Spinal cord (tissue), 10 donors: ENCODE measurements around the gene USF1. TPM values are rescaled to one million over a fixed set of nuclear protein-coding genes. Genes with fewer than 3 reads are reported as not detected.
"Not testable (repeated sequence)": the region's sequence is repeated elsewhere in the genome, so short reads cannot be mapped to it uniquely, and the experiment has no call there.

Experiments used
- DNase-seq, 6 donors: peaks; one replicate each; pipeline versions ENCODE4 v3.0.0 to v3.0.0-alpha.2; 2013 to 2015; ENCODE audit warnings: low spot score in 6 of 6, low read depth in 4 of 6
- H3K27ac ChIP-seq: one replicate; pipeline ENCODE4 v1.5.1; 2013; ENCODE audit warnings: low read depth, low read length, control low read depth
- H3K27me3 ChIP-seq: one replicate; pipeline ENCODE4 v1.6.1; 2013; ENCODE audit warnings: low read length; ENCODE audit not compliant: control insufficient read depth, insufficient read depth
- H3K36me3 ChIP-seq: one replicate; pipeline ENCODE4 v1.6.1; 2013; ENCODE audit warnings: low read length; ENCODE audit not compliant: control insufficient read depth, insufficient read depth
- H3K4me1 ChIP-seq: one replicate; pipeline ENCODE4 v1.6.1; 2013; ENCODE audit warnings: low read length; ENCODE audit not compliant: control insufficient read depth, insufficient read depth
- H3K4me3 ChIP-seq: one replicate; pipeline ENCODE4 v1.5.1; 2013; ENCODE audit warnings: low read depth, low read length, control low read depth
- H3K9me3 ChIP-seq: one replicate; pipeline ENCODE4 v1.6.1; 2013; ENCODE audit warnings: low read length; ENCODE audit not compliant: control insufficient read depth, insufficient read depth
- WGBS: methylation state at CpG from one replicate; pipeline ENCODE4 v1.1.5; 2013; ENCODE audit warnings: missing lambda C conversion rate; ENCODE audit not compliant: insufficient coverage; 5-methylcytosine and 5-hydroxymethylcytosine counted together
- polyA plus RNA-seq, 2 donors: library from polyadenylated mRNA; unstranded; fragments of 120-200 nt; gene quantifications; one replicate each; pipeline ENCODE4 v1.2.1, GENCODE V29; 2013; ENCODE audit not compliant: insufficient read length in 2 of 2
- total RNA-seq, 2 donors: library from RNA; depleted of rRNA in 1 of 2; stranded (reverse); fragments of 120-200 nt in 1 of 2; fragments of >200 nt in 1 of 2; gene quantifications; one replicate each; pipeline versions ENCODE4 v1.2.3 to v1.2.4, GENCODE V29; 2013 to 2014
- donor health status: healthy.

The USF1 gene
- total and polyA plus RNA-seq, 4 donors: 67.1 to 93.7 (median 83.2) TPM

DNA sequence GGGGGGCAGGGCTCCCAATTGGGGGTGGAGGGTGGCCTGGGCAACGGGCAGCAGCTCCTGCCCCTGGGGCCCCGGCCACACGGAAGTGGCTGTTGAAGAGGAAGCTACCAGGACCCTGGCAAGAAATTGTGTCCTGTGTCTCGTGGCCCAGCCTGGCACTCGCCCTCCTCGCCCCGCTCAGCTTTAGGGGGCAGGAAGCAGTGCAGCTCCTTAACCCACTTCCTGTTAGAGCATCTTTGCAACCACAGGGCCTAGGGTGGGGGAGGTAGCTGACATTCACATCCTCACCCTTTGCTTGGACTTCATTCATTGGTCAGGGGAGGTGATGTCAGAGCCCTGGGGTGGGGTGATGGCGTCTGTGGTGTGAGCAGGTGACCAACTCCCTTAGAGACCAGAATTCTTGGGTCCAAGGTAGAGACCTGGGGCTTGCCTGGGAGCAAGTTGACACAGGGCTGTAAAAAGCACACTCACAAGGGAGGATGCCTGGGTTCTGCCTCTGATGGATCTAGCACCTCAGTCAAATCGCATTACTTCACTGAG is 24.0 kb upstream of the USF1 start, which contains the start of gene ARHGAP30:
ARHGAP30 (minus strand) TSS at position 161 of the 540 bp plus-strand sequence. CDS start 267 bp downstream, outside the sequence.
- H3K36me3 ChIP-seq: no peaks in the 10 kb centered on the region
- no peaks in the 10 kb centered on the region for H3K9me3 ChIP-seq
- no peaks in the 10 kb centered on the region for H3K27me3 ChIP-seq
- peak within 1 kb of the TSS; percentile 0 for H3K4me3 ChIP-seq
- H3K4me1 ChIP-seq: no peaks in the 10 kb centered on the region
- peak in 1 of 6 donors; percentile 12 for DNase-seq
- 64% methylated on average over 5 of the region's 9 CpGs for WGBS
- no peak within 1 kb of the TSS for H3K27ac ChIP-seq

DNA sequence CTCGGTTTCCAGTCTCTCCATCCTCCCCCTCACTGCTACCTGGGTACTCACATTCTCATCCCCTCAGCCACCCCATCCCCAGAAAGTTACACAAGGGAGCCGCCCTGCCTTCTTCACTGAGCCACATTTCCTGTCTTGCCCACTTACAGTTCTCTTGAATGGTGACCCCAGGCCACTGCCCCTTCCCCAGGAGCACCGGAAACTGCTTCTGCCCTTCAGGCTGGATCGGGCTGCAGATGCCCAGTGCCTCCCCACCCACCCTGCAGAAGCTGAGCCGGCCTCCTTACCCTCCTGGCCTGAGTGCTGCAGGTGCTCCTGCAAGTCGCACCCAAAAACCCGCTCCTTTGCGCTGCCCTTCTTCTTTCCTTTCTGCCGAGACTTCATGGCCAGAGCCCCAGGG is 23.5 kb upstream of the USF1 start:
- WGBS: 76% methylated on average over 8 of the region's 9 CpGs
- no peaks in the 10 kb centered on the region for H3K4me1 ChIP-seq
- no peaks in the 10 kb centered on the region for H3K27me3 ChIP-seq
- peak overlapping the region; percentile 0 for H3K4me3 ChIP-seq
- no peak overlapping the region for H3K27ac ChIP-seq
- no peaks in the 10 kb centered on the region for H3K9me3 ChIP-seq
- DNase-seq: no peak
- no peaks in the 10 kb centered on the region for H3K36me3 ChIP-seq

DNA sequence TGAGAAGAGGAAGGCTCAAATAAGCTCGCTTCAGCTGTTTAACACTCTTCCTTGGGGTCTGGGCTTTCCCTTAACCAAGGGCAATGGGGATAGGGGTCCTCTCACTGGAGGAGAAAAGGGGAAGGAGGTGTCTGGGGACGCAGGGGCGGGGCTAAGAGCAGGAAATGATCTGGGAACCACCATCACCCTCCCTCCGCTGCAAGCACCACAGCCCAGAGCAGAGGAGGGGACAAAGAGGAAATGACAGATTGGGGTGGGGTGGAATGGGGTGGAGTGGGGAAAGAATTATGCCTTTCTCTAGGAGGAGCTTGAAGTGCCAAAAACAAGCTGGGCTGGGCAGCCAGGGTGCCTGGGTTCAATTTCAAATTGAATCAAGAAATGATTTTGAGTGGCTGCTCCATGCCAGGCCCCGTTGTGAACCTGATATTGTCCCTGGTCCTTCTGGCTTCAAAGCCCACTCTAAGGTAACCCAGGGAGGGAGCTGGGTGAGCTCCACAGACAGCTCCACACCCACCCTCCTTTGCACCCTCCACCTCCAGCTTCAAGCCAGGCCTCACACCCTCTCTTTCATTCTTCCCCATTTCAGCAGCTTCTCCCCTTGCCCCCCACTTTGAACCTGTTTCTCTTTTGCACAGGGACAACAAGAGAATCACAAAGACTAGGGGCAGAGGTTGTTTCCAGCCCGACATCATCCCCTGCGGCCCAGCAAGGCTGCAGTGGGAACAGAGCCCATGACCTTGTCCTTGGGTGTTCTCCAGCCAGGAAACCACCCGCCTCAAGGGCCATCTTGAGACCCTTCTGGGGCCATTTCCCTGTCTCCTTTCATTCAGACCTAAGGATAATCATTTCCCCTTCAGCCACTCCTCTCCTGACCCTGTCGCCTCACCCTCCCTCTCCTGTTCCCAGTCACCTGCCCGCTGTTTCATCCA is 22.8 kb upstream of the USF1 start:
- Histone ChIP-seq H3K36me3 (no peaks in the 10 kb centered on the region), H3K9me3 (no peaks in the 10 kb centered on the region), H3K27me3 (no peaks in the 10 kb centered on the region), H3K4me1 (no peaks in the 10 kb centered on the region), H3K27ac (no peak overlapping the region), H3K4me3 (peak overlapping the region; percentile 0)
- DNase-seq: no peak
- 86% methylated on average over 6 of the region's 10 CpGs for WGBS

DNA sequence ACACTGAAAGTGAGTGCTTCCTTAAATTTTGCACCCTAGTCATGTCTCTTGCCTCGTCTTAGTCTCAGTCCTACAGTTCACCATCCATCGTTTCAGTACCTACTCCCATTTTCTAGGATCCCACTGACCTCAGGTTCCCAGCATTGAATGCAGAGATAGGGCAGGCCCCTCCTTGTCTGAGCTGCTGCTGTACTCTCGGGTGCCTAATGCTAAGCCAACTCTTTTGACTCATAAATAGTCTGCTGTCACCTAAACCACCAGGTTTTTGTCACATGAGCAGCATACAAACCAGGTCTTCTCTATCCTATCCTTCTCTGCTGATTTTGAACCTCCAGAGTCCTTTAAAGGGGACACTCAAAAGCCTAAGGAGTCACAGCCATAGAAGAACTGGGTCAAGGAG is 20.9 kb upstream of the USF1 start:
- Histone ChIP-seq H3K9me3 (no peaks in the 10 kb centered on the region), H3K27me3 (no peaks in the 10 kb centered on the region), H3K4me1 (no peaks in the 10 kb centered on the region), H3K4me3 (no peak overlapping the region), H3K27ac (no peak overlapping the region), H3K36me3 (no peaks in the 10 kb centered on the region)
- WGBS: 78% methylated on average over 3 of the region's 3 CpGs
- DNase-seq: no peak

DNA sequence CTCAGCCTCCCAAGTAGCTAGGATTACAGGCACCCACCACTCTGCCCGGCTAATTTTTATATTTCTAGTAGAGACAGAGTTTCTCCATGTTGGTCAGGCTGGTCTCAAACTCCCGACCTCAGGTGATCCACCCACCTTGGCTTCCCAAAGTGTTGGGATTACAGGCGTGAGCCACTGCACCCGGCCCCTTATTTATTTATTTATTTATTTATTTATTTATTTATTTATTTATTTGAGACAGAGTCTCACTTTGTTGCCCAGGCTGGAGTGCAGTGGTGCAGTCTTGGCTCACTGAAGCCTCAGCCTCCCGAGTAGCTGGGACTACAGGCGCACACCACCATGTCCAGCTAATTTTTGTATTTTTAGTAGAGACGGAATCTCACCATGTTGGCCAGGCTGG is 19.9 kb upstream of the USF1 start:
- not testable (repeated sequence) for H3K4me1 ChIP-seq, H3K27ac ChIP-seq, H3K9me3 ChIP-seq, DNase-seq, H3K36me3 ChIP-seq, H3K27me3 ChIP-seq, H3K4me3 ChIP-seq
- WGBS: 92% methylated on average over 3 of the region's 7 CpGs

DNA sequence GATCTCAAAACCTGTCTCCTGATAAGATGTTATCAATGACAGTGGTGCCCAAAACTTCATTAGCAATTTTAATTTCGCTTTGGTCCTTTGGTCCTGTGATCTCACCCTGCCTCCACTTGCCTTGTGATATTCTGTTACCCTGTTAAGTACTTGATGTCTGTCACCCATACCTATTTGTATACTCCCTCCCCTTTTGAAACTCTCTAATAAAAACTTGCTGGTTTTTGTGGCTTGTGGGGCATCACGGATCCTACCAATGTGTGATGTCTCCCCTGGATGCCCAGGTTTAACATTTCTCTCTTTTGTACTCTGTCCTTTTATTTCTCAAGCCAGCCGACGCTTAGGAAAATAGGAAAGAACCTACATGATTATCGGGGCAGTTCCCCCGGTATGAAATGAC is 18.2 kb upstream of the USF1 start:
- DNase-seq, H3K36me3 ChIP-seq, H3K27ac ChIP-seq, H3K27me3 ChIP-seq, H3K4me3 ChIP-seq, H3K9me3 ChIP-seq, H3K4me1 ChIP-seq: not testable (repeated sequence)
- 36% methylated on average over 1 of the region's 6 CpGs for WGBS

DNA sequence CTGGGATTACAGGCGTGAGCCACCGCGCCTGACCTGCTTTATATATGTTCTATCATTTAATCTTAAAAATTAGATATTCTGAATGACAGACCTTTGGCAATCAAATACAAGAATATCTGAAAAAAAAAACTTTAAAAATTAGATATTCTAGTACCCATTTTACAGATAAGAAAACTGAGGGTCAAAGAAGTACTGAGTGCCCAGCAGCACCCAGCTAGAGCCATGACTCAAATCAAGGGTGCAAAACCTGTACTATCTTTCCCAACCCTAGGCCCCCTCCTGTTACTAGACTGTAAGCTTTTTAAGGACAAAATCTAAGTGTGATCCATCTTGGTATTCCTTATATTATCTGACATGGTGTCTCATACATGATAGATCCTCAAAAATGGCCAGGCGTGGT is 15.6 kb upstream of the USF1 start:
- no peaks in the 10 kb centered on the region for H3K36me3 ChIP-seq
- no peaks in the 10 kb centered on the region for H3K9me3 ChIP-seq
- no peaks in the 10 kb centered on the region for H3K27me3 ChIP-seq
- H3K4me1 ChIP-seq: no peaks in the 10 kb centered on the region
- no peak overlapping the region for H3K4me3 ChIP-seq
- WGBS: no CpG with 5 or more reads among the region's 4 CpGs
- H3K27ac ChIP-seq: no peak overlapping the region
- DNase-seq: no peak

DNA sequence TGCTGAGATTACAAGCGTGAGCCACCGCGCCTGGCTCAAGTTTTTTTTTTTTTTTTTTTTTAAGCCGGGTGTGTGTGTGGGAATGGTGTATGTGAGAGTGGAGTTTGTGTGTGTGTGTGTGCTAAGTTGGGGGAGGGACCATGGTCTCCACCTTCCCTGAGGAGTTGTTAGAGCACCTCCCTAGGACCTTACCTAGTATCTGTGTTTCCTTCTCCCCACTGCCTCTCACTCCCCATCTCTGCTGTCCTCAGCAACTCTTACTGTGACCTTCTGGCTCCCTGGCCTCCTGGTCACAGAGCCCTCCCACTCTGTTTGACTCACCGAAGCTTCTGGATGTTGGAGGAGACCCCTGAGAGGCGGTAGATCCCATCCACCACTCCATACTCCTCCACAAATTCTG is 13.5 kb upstream of the USF1 start:
- Histone ChIP-seq H3K4me3 (no peak overlapping the region), H3K27me3 (peaks cover 4% of the 10 kb centered on the region), H3K4me1 (no peaks in the 10 kb centered on the region), H3K9me3 (no peaks in the 10 kb centered on the region), H3K27ac (no peak overlapping the region), H3K36me3 (no peaks in the 10 kb centered on the region)
- no CpG with 5 or more reads among the region's 6 CpGs for WGBS
- DNase-seq: no peak

DNA sequence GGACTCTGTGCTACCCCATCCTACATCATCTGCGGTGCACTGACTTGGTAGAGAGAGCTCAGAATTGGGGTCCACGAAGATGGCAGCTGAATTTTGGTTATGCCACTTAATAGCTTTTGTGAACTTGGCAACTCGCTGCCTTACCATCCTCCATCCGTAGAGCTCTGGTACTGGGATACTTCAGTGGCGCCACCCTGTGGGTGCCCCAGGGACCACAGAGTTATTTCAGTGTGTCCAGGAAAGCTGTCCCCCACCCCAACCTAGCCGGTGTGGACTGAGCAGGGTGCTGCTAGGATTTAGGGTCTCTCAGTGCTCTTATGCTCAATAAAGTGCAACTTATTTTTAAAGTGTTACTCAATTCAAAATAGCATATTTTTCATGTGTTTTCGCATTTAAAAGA is 9.0 kb upstream of the USF1 start:
- Histone ChIP-seq H3K9me3 (no peaks in the 10 kb centered on the region), H3K4me1 (no peaks in the 10 kb centered on the region), H3K4me3 (no peak overlapping the region), H3K36me3 (no peaks in the 10 kb centered on the region), H3K27me3 (peaks cover 6% of the 10 kb centered on the region), H3K27ac (no peak overlapping the region)
- DNase-seq: no peak
- WGBS: 93% methylated on average over 5 of the region's 7 CpGs

DNA sequence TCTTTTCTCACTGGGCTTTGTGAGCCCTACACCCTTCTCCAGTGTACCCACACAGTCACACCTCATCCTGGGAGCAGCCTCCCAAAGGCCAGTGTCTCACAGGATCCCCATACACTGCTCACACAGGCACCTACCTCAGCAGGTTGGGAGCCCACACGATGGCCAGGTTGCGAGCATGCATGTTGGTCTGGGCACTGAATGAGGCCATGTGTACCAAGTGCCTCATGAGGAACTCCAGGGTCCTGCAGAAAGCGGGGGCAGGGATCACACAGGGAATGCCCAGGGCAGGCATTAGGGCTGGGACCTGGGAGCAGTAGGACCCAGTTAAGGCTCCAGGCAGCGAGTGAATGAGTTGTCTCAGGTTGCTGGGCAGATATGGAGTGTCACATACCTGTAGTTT is 8.5 kb upstream of the USF1 start:
- peaks cover 6% of the 10 kb centered on the region for H3K27me3 ChIP-seq

More for the DNA sequence above, 8.5 kb upstream of the USF1 start:
- no peaks in the 10 kb centered on the region for H3K9me3 ChIP-seq
- H3K36me3 ChIP-seq: no peaks in the 10 kb centered on the region
- 100% methylated on average over 3 of the region's 4 CpGs for WGBS
- H3K4me3 ChIP-seq: no peak overlapping the region
- no peak overlapping the region for H3K27ac ChIP-seq
- H3K4me1 ChIP-seq: no peaks in the 10 kb centered on the region
- DNase-seq: no peak
